IPS-20b (cell line): Measurements from ENCODE around the gene PERCC1.

Experiments used
- H3K27ac ChIP-seq: one replicate; pipeline ENCODE4 v1.5.1; 2013; ENCODE audit warnings: low read length
- H3K27me3 ChIP-seq: 2 replicates; pipeline ENCODE4 v1.6.1; 2013; ENCODE audit warnings: mild to moderate bottlenecking, low read length, inconsistent platforms; ENCODE audit not compliant: insufficient read depth
- H3K36me3 ChIP-seq: 2 replicates; pipeline ENCODE4 v1.6.1; 2013; ENCODE audit warnings: low read depth, mild to moderate bottlenecking, inconsistent platforms, low read length, moderate library complexity; ENCODE audit not compliant: insufficient read depth
- H3K4me1 ChIP-seq: 2 replicates; pipeline ENCODE4 v1.6.1; 2013; ENCODE audit warnings: mild to moderate bottlenecking, control low read depth, inconsistent platforms, low read length, moderate library complexity; ENCODE audit not compliant: insufficient read depth
- H3K4me3 ChIP-seq: 2 replicates; pipeline ENCODE4 v1.5.1; 2013; ENCODE audit warnings: mild to moderate bottlenecking, low read length, inconsistent platforms
- H3K9ac ChIP-seq: 2 replicates; pipeline ENCODE4 v1.6.1; 2013; ENCODE audit warnings: low read depth, mild to moderate bottlenecking, inconsistent platforms, low read length, moderate library complexity
- H3K9me3 ChIP-seq: 2 replicates; pipeline ENCODE4 v1.6.1; 2013; ENCODE audit warnings: mild to moderate bottlenecking, low read depth, low read length, inconsistent platforms; ENCODE audit not compliant: insufficient read depth

Gene PERCC1

GRCh38 chr16:1430759-1431496 lies at the start of gene PERCC1:
Gene PERCC1, plus strand, starts transcription at chr16:1431078. Its CDS starts 1,516 bp downstream, at chr16:1432594.
- H3K4me3 ChIP-seq: no peak within 1 kb of the TSS
- no peaks in the 10 kb centered on the region for H3K4me1 ChIP-seq
- no peaks in the 10 kb centered on the region for H3K36me3 ChIP-seq
- no peak within 1 kb of the TSS for H3K27ac ChIP-seq
- no peak within 1 kb of the TSS for H3K9ac ChIP-seq
- no peaks in the 10 kb centered on the region for H3K27me3 ChIP-seq
- H3K9me3 ChIP-seq: no peaks in the 10 kb centered on the region

- Histone ChIP-seq H3K4me3 (no peak overlapping the region), H3K9me3 (no peaks in the 10 kb centered on the region), H3K27ac (no peak overlapping the region), H3K4me1 (peaks cover 6% of the 10 kb centered on the region; the same call in 1 of the 2 replicates), H3K9ac (no peak overlapping the region), H3K36me3 (no peaks in the 10 kb centered on the region; the same call in 1 of the 2 replicates), H3K27me3 (no peaks in the 10 kb centered on the region)
Observed at GRCh38 chr16:1381612-1382406, 49.1 kb upstream of the PERCC1 start.

DNA sequence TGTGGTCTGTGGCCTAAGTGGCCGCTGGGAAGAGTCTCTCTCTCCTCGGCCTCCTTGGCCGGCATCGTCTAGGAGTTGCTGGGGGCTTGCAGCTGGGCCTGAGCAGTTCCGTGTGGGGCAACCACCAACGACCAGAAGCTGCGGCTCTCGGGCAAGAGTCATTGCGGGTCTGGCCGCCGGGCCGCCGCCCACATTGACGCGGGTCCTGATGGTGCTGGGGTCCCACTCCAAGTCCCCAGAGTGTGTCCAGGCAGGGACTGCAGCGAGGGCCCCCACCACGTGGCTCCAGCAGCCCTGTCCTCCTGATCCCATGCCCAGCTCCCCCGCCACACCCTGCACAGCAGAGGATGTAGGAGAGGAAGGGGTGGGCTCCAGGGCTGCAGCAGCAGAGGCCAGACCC lies 47.3 kb upstream of the PERCC1 start:
- no peaks in the 10 kb centered on the region for H3K9me3 ChIP-seq
- no peak overlapping the region for H3K9ac ChIP-seq
- no peaks in the 10 kb centered on the region for H3K27me3 ChIP-seq
- no peak overlapping the region for H3K4me3 ChIP-seq
- no peaks in the 10 kb centered on the region; the same call in 1 of the 2 replicates for H3K4me1 ChIP-seq
- H3K27ac ChIP-seq: no peak overlapping the region
- no peaks in the 10 kb centered on the region; the same call in 1 of the 2 replicates for H3K36me3 ChIP-seq

DNA sequence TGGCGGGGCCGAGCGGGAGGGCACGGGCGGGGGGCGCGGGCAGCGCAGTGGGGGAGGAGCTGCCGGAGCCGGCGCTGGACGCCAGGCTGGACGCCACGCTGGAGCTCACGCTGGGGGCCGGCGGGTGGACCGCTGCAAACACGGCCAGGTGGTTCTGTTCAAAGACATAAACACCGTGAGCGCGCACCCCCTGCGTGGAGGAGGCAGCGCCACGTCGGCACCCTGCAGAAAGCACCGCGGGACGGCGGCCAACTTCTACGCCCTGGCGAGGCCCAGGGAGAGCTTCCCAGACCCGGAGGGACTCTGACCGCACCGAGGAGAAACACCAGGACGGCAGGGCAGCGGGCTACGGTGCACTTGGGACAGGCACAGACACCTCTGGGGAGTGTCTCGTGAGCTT lies 45.6 kb upstream of the PERCC1 start:
- Histone ChIP-seq H3K4me1 (no peaks in the 10 kb centered on the region), H3K27me3 (no peaks in the 10 kb centered on the region), H3K9ac (no peak overlapping the region), H3K4me3 (no peak overlapping the region), H3K27ac (no peak overlapping the region), H3K36me3 (peaks cover 5% of the 10 kb centered on the region), H3K9me3 (no peaks in the 10 kb centered on the region)

- Histone ChIP-seq H3K27ac (no peak overlapping the region), H3K9ac (no peak overlapping the region), H3K27me3 (no peaks in the 10 kb centered on the region), H3K4me1 (no peaks in the 10 kb centered on the region), H3K4me3 (no peak overlapping the region), H3K9me3 (no peaks in the 10 kb centered on the region), H3K36me3 (peaks cover 12% of the 10 kb centered on the region)
Observed at GRCh38 chr16:1387331-1387730, 43.5 kb upstream of the PERCC1 start.

- no peaks in the 10 kb centered on the region for H3K27me3 ChIP-seq
- peaks cover 19% of the 10 kb centered on the region for H3K36me3 ChIP-seq
- H3K4me1 ChIP-seq: no peaks in the 10 kb centered on the region
- no peak overlapping the region for H3K9ac ChIP-seq
- H3K9me3 ChIP-seq: no peaks in the 10 kb centered on the region
- H3K27ac ChIP-seq: no peak overlapping the region
- no peak overlapping the region for H3K4me3 ChIP-seq
Observed at GRCh38 chr16:1389762-1390161, 41.1 kb upstream of the PERCC1 start.

DNA sequence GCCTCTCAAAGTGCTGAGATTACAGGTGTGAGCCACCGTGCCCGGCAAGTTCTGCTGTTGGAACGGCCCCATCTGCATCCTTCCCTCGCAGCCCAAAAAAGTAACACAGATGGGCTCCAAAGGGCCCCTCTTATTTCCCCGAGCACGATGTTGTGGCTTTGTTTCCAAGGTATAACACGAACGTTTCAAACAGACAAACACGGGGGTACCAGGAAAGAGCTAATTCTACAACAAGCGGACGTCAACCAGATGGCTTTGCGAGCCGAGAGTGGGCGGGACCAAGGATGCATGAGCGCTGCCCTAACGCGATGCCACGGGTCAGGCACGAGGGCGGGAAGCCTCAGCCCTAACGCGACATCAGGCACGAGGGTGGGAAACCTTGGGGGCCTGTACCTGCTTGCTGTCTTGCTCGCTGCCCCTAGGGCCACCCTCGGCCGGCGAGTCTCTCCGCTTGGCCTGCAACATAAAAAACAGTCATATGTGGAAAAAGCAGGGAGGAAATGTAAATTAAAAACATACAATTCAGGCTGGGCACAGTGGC lies 40.6 kb upstream of the PERCC1 start:
- H3K4me1 ChIP-seq: no peaks in the 10 kb centered on the region
- no peaks in the 10 kb centered on the region for H3K27me3 ChIP-seq
- H3K4me3 ChIP-seq: no peak overlapping the region
- H3K9me3 ChIP-seq: no peaks in the 10 kb centered on the region
- H3K27ac ChIP-seq: no peak overlapping the region
- H3K36me3 ChIP-seq: peaks cover 19% of the 10 kb centered on the region
- H3K9ac ChIP-seq: no peak overlapping the region

DNA sequence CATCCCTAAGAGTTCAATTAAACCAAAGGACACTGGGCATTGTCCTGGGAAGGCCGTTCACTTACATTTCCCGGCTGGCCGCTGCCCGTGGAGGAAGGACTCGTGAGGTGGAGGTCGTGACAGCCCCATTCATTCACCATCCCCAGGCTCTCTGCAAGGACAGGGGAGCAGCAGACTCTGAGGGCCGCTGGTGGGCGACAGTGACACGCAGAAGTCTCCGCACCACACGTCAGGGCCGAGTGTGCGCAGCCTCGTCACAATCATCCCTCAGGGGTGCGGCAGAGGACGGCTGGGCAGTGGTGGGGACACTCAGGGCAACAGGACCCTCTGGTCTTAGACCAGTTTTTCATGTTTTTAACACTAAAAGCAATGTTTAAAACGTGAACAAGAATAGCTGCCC lies 38.1 kb upstream of the PERCC1 start:
- H3K9ac ChIP-seq: no peak overlapping the region
- no peaks in the 10 kb centered on the region for H3K9me3 ChIP-seq
- no peak overlapping the region for H3K4me3 ChIP-seq
- H3K27ac ChIP-seq: no peak overlapping the region
- H3K36me3 ChIP-seq: peaks cover 19% of the 10 kb centered on the region
- no peaks in the 10 kb centered on the region for H3K4me1 ChIP-seq
- no peaks in the 10 kb centered on the region for H3K27me3 ChIP-seq

- Histone ChIP-seq H3K9me3 (no peaks in the 10 kb centered on the region), H3K27me3 (no peaks in the 10 kb centered on the region), H3K36me3 (peaks cover 19% of the 10 kb centered on the region), H3K4me3 (no peak overlapping the region), H3K4me1 (no peaks in the 10 kb centered on the region), H3K27ac (no peak overlapping the region), H3K9ac (no peak overlapping the region)
Observed at GRCh38 chr16:1393613-1394176, 37.2 kb upstream of the PERCC1 start.

DNA sequence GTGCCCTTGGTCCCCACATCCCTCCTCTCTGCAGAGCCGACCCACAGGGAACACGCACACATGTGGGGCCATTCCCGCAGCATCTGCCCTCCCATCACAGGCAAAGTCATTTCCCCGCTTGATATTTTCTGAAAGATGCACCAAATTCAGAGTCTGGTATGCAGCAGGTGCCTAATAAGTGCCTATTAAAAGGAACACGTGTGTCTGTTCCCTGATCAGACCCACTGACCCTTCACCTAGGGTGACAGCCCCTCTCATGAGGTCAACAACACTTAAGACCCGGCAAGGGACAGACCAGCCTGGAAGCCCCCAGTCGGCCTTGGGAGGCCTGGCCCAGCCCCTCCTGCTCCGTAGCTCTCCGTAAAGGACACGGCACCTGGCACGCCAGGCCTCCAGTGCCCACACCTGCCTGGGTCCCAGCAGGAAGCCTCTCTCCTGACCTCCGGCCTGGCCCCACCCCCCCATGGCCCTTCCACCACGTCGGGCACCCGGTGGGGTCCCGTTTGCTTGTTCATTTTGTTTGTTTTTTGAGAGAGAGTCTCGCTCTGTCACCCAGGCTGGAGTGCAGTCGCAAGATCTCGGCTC lies 36.4 kb upstream of the PERCC1 start:
- H3K36me3 ChIP-seq: peaks cover 19% of the 10 kb centered on the region
- H3K4me1 ChIP-seq: no peaks in the 10 kb centered on the region

GRCh38 chr16:1395444-1396031 lies 35.3 kb upstream of the PERCC1 start:
- H3K9ac ChIP-seq: no peak overlapping the region
- H3K9me3 ChIP-seq: no peaks in the 10 kb centered on the region
- H3K4me3 ChIP-seq: no peak overlapping the region
- H3K36me3 ChIP-seq: 0 out of 2 replicates have a peak, but pooled peaks cover 12% of the 10 kb centered on the region
- H3K27me3 ChIP-seq: no peaks in the 10 kb centered on the region
- no peak overlapping the region for H3K27ac ChIP-seq
- H3K4me1 ChIP-seq: no peaks in the 10 kb centered on the region

More for the DNA sequence above, 36.4 kb upstream of the PERCC1 start:
- Histone ChIP-seq H3K9me3 (no peaks in the 10 kb centered on the region), H3K9ac (no peak overlapping the region), H3K27me3 (no peaks in the 10 kb centered on the region), H3K4me3 (no peak overlapping the region), H3K27ac (no peak overlapping the region)
